GM18870 (cell line): ENCODE data around the gene WNT8A.

ENCODE experiments used
- ATAC-seq: cut with Tn5 transposase; IDR thresholded peaks from one replicate; pipeline ENCODE4 v1.9.1; 2021; ENCODE audit warnings: moderate library complexity; ENCODE audit not compliant: unreplicated experiment

The WNT8A gene

GRCh38 chr5:138138949-138139780, 55.3 kb downstream of the WNT8A start, which contains the start of gene NME5:
Gene NME5, minus strand, starts transcription at chr5:138139428. Its CDS starts 648 bp downstream, at chr5:138138780.
- no peak for ATAC-seq

GRCh38 chr5:138139781-138140090, 55.9 kb downstream of the WNT8A start:
- no peak for ATAC-seq

- no peak for ATAC-seq
Observed at GRCh38 chr5:138140268-138140667, 56.4 kb downstream of the WNT8A start.
